ENCODE data around the gene RPL41. TPM values are rescaled to one million over a fixed set of nuclear protein-coding genes. Genes with fewer than 3 reads are reported as not detected.

Gene RPL41
- total RNA-seq, 2 donors from 2014 or later: 923 to 1,490 TPM

DNA sequence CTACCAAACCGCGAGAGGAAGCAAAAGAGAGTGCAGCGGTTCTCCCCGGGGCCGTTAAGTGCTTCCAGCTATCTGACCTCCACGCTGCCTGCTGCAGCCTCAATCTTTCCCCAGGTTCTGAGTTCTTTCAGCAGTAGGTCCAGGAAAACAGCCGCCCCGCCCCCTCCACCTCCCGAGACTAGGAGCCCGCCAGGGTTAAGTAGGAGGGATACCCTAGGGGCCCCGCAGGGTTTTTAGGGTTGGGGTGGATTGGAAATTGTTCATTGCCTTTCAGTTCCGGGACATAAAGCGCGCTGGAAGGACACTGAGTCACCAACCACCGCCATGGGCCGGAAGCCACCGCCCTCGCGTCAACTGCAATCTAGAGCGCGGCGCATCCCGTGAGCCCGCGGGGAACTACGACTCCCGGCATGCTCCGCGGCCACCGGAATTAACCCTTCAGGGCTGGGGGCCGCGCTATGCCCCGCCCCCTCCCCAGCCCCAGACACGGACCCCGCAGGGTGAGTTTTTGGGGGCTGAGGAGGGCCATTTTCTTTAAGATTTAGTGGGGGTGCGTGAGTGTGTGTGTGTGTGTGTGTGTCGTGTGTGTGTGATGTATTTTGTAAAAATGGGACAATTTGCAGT lies 35.8 kb downstream of the RPL41 start, which contains the start of gene MYL6B:
MYL6B (plus strand) TSS at position 456 of the 624 bp plus-strand sequence. CDS start 1,332 bp downstream, outside the sequence.
- no peak for TF ChIP-seq CTCF (IDR thresholded peaks at IDR 0.05)
- DNase-seq (ENCODE audit: low spot score) (peak; percentile 83), ATAC-seq (ENCODE audit: insufficient number of reproducible peaks, low FRiP score, low read depth) (peak; percentile 87)
- Histone ChIP-seq H3K4me1 (ENCODE audit: control insufficient read depth in 1 of 2, low read depth in 2 of 2) (peaks cover 14 to 28% of the 10 kb centered on the region in 2 donors), H3K9me3 (no peaks in the 10 kb centered on the region), H3K36me3 (no peaks in the 10 kb centered on the region), H3K27ac (peak within 1 kb of the TSS; percentile 88 to 92), H3K4me3 (peak within 1 kb of the TSS; percentile 87), H3K27me3 (replicated peaks; ENCODE audit: insufficient read depth) (no peaks in the 10 kb centered on the region)

GRCh38 chr12:56152756-56153677 lies 36.6 kb downstream of the RPL41 start:
- H3K4me3 ChIP-seq: peak overlapping the region; percentile 87
- DNase-seq (ENCODE audit: low spot score): no peak
- H3K27me3 ChIP-seq (replicated peaks; ENCODE audit: insufficient read depth): no peaks in the 10 kb centered on the region
- H3K36me3 ChIP-seq: no peaks in the 10 kb centered on the region
- ATAC-seq (ENCODE audit: insufficient number of reproducible peaks, low FRiP score, low read depth): peak; percentile 1
- peak overlapping the region; percentile 88 to 92 for H3K27ac ChIP-seq
- H3K4me1 ChIP-seq (ENCODE audit: control insufficient read depth in 1 of 2, low read depth in 2 of 2): peaks cover 14 to 28% of the 10 kb centered on the region in 2 donors
- no peaks in the 10 kb centered on the region for H3K9me3 ChIP-seq
- no peak for TF ChIP-seq CTCF (IDR thresholded peaks at IDR 0.05)

DNA sequence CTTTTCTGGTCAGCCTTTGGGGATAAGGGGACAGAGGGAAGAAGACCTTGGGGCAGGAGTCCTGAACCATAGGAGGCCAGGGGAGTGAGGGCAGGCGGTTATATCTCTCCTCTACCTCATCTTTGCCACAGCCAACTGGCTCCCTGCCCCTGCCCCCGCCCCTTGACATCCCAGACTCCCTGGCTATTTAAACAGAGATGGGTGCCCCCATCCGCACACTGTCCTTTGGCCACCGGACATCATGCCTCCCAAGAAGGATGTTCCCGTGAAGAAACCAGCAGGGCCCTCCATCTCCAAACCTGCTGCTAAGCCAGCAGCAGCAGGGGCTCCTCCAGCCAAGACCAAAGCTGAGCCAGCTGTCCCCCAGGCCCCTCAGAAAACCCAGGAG lies 37.2 kb downstream of the RPL41 start:
- Histone ChIP-seq H3K27me3 (replicated peaks; ENCODE audit: insufficient read depth) (no peaks in the 10 kb centered on the region), H3K9me3 (no peaks in the 10 kb centered on the region), H3K27ac (no peak overlapping the region), H3K4me3 (no peak overlapping the region), H3K36me3 (no peaks in the 10 kb centered on the region), H3K4me1 (ENCODE audit: control insufficient read depth in 1 of 2, low read depth in 2 of 2) (peaks cover 14 to 28% of the 10 kb centered on the region in 2 donors)
- ATAC-seq (ENCODE audit: insufficient number of reproducible peaks, low FRiP score, low read depth) (no peak), DNase-seq (ENCODE audit: low spot score) (no peak)
- no peak for TF ChIP-seq CTCF (IDR thresholded peaks at IDR 0.05)

DNA sequence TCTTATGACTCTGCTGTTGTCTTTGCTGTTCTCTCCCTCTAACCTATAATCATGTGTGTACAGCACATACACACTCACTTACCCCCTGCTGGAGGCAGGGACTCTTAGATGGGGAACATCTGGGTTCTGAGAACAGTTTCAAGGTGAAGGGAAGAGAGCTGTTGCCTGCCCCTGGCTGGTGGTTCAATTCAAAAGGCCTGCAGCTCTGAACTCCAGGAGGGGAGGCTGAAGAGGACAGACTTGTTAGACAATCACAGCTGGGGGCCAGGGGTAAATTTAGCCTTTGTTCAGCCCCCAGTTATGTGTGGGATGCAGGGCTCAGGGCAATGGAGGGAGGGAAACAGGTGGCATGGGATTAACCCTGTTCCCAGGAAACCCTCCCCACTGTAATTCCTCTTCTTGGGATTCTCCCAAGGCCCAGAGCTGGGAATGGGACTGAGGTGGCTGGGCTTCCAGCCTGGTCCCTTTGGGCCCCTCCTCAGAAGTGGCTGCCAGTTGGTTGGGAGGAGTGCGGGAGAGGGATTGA lies 37.9 kb downstream of the RPL41 start:
- Histone ChIP-seq H3K36me3 (no peaks in the 10 kb centered on the region), H3K9me3 (no peaks in the 10 kb centered on the region), H3K4me1 (ENCODE audit: control insufficient read depth in 1 of 2, low read depth in 2 of 2) (peaks cover 14 to 28% of the 10 kb centered on the region in 2 donors), H3K27ac (no peak overlapping the region), H3K27me3 (replicated peaks; ENCODE audit: insufficient read depth) (no peaks in the 10 kb centered on the region), H3K4me3 (no peak overlapping the region)
- TF ChIP-seq CTCF (IDR thresholded peaks at IDR 0.05): no peak
- DNase-seq (ENCODE audit: low spot score) (no peak), ATAC-seq (ENCODE audit: insufficient number of reproducible peaks, low FRiP score, low read depth) (no peak)

GRCh38 chr12:56154818-56155217 lies 38.4 kb downstream of the RPL41 start:
- Histone ChIP-seq H3K4me3 (no peak overlapping the region), H3K36me3 (peaks cover 4% of the 10 kb centered on the region), H3K4me1 (ENCODE audit: control insufficient read depth in 1 of 2, low read depth in 2 of 2) (peaks cover 14 to 32% of the 10 kb centered on the region in 2 donors), H3K27ac (no peak overlapping the region), H3K27me3 (replicated peaks; ENCODE audit: insufficient read depth) (no peaks in the 10 kb centered on the region), H3K9me3 (no peaks in the 10 kb centered on the region)
- no peak for DNase-seq (ENCODE audit: low spot score)
- TF ChIP-seq CTCF (IDR thresholded peaks at IDR 0.05): no peak
- no peak for ATAC-seq (ENCODE audit: insufficient number of reproducible peaks, low FRiP score, low read depth)
